HG03159 (cell line): ENCODE data around the gene CD8B.

ENCODE experiments used
- ATAC-seq: cut with Tn5 transposase; IDR thresholded peaks from one replicate; pipeline ENCODE4 v1.9.1; 2021; ENCODE audit warnings: mild to moderate bottlenecking, moderate library complexity; ENCODE audit not compliant: unreplicated experiment

The CD8B gene

DNA sequence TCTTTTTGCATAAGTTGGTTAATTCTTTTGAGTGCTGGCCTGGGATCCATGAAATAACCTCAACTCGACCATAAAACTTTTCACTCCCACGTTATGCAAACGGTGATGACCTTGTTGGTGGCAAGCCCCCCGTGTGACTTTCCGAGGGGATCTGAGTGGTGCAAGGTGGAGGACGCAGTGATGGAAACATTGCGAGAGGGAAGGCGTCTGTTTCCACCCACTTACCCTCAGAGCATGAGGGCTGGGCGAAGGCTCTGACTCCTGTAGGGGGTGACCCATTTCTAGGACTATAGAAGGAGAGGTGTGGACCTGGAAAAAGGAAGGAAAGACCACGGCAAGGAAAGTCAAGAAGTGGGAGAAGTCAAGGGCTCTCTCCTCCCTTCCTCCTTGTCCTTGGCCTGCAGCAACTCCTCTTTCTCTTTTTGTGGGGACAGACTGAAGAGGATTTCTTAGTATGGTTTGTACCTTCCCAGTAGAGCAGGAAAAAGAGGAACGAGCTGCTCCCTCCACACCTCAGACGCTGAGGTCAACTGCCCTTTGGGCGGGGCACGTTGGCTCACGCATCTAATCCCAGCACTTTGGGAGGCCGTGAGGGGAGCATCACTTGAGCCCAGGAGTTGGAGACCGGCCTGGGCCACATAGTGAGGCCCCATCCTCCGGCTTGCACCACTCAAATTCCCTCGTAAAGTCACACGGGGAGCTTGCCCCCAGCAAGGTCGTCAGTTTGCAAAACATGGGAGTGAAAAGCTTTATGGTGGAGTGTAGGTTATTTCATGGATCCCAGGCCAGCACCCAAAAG lies 55.4 kb downstream of the CD8B start:
- ATAC-seq: no peak

DNA sequence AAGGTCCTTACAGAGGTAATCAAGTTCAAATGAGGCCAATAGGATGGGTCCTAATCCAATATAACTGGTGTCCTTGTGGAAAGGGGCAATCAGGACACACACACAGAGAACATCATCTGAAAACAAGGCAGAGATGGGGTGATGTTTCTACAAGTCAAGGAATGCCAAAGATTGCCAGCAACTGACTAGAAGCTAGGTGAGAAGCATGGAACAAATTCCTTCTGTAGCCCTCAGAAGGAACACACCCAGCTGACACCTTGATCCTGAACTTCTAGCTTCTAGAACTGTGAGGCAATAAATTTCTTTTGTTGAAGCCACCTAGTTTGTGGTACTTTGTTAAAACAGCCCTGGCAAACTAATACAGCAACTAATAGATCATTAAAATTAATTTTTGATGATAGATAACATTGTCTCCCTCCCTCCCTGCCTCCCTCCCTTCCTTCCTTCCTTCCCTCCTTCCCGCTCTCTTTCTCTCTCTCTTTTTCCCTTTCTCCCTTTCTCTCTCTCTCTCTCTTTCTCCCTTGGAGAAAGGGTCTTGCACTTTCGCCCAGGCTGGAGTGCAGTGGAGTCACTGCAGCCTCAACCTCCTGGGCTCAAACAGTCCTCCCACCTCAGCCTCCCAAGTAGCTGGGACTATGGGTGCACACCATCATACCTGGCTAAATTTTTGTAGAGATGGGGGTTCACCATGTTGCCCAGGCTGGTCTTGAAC lies 60.7 kb downstream of the CD8B start:
- no peak for ATAC-seq

DNA sequence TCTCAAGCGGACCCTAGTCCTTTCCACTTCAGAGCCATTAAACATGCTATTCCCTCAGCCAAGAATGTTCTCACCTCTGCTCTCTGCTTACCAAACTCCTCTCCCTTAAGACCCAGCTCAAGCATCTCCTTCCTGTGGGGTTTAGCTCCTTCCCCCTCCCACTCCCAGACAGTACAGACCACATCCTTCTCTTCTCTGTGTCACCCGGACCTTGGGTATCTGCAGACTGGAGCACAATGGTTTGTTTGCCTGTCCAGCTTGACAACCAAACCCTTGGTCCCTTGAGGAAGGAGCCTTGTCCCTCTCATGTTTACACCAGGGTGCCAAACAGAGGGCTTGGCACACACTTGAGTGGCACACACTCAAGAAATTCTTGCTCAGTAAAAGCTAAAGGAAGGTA lies 66.8 kb downstream of the CD8B start:
- no peak for ATAC-seq

DNA sequence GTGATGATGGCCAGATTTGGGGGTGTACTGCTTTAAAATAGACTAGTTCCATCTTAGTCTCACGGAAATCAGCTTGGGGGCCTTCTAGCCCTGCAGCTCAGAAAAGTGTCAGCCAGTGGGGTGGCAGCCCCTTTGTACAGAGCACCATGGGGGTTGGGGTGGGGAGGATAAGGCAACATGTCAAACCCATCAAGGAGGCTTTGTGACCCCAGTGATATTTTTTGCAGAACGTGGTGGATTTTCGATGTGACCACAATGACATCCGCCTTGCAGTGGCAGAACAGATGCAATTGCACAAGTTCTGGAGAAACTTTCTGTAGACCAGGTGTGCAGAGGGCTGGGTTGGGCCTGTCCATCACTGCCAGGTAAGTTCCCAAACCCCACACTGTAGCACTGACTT lies 67.9 kb downstream of the CD8B start:
- ATAC-seq: no peak

DNA sequence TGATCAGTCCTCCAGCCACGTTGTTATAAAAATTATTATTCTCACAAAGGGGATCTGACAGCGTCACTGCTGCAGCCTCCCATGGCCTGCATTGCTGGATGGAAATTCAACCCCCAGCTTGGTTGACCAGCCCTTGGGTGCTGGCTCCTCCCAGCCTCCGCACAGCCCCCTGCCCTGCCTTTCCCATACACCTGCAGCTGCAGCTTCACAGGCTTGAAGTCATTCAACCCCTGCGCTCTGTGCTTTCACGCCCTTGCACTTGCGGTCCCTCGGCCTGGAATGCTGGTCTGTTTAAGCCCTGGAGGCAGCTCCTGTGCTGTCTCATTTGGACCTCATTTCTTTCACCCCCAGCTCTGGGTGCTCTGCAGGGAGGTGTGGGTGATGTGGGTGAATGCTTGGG lies 70.1 kb downstream of the CD8B start:
- ATAC-seq: no peak

DNA sequence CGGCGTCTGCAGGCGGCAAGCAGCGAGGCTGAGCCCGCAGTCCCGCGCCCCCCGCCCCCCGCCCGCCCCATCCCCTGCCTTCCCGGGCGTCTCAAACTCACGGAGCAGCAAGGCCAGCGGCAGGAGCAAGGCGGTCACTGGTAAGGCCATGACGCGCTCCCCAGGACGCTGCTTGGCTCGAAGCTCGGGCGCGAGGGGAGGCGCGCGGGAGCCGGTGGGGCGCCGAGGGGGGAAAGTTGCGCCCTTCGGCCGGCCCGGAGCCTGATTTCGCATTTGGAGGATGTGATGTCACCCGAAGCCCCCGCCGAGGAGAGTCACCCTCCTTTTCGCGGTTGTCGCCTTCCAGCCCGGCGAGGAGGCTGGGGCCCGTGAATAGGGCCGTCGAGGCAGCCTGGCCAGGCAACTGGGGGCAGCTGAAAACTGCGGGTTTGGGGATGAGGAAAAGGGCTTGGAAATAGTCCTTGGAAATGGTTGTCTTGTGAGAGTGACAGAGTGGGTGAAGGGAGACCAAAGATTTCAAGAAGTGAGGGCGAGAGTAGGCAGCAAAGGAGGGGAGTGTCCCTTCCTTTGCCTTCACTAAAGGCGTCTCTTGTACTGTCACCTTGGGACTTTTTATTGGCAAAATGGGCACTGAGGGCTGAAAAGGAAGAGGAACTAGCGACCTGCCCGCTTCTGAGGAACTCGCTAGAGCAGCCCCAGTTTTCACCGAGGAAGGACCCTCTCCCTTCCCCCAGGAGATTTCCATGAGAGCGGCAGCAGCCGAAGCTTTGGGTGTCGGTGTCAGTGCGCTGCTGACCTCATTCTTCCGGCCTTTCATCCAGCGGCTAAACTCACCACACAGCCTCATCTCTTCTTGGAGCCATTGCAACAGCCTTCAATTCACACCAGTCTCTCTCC lies 70.8 kb downstream of the CD8B start, which contains the start of gene CD8A:
Gene CD8A (minus strand): TSS at position 238 of the 897 bp plus-strand sequence. CDS start 88 bp downstream, at position 150.
- no peak for ATAC-seq

DNA sequence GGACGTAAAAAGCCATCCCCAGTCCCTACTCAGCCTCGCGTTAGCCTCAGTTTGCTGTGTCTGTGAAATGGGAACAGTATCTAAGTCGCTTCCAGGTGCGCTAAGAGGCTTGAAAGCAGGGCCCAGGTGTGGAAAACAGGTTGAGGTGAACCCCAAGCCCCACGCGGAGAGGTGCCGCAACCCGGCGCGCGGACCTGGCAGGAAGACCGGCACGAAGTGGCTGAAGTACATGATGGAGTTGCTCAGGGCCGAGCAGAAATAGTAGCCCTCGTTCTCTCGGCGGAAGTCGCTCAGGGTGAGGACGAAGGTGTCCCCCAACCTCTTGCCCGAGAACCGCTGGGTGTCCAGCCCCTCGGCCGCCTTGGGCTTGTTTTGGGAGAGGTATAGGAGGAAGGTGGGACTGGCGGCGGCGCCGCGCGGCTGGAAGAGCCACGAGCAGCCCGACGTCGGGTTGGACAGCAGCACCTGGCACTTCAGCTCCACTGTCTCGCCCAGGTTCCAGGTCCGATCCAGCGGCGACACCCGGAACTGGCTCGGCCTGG lies 71.5 kb downstream of the CD8B start:
- no peak for ATAC-seq

DNA sequence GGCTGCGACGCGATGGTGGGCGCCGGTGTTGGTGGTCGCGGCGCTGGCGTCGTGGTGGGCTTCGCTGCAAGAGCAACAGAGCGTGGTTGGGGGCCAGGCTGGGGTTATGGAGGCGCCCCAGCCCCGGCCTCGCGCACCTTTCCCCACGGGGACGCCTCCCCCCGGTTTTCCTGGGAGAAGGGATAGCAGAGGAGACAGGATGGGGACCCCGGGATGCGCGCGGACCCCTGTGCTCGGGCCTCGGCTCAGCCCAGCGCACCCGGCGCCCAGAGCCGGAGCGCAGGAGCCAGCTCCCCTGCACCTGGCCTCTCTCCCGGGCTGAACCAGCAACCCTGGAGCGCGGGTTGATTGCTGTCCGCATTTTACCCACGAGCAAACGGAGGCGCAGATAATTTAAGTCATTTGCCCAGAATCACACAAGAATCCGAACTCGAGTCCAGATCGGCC lies 72.0 kb downstream of the CD8B start:
- ATAC-seq: no peak

DNA sequence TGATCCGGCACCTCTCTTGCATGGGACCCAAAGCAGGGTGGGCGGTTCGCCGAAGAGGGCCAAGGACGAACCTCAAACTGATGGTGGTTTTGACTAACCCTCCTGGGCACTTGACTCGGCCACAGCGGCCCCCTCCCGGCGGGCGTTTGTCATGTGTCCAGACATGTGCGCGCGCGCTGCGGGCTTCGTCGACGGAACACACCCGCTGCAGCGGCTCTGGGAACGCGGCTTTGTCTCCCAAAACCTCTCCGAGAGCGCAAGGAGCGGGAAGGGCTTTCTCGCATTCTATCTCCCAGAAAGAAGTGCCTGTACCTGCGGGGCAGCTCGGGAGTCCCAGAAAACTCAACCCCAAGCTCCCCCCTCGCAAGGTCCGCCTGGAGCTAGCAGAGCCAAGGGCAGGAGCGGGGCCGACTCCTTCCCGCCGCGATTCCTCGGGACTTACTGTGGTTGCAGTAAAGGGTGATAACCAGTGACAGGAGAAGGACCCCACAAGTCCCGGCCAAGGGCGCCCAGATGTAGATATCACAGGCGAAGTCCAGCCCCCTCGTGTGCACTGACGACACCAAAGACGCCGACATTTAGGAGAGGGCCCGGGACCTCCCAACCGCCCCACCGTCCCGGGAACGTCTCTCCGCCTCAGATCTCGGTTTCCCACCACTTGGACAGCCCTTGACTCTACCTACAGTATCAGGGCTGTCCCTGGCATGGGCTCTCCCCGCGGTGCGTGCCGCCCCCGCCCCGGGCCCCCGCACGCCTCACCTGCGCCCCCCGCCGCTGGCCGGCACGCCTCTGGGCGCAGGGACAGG lies 72.6 kb downstream of the CD8B start:
- ATAC-seq: no peak

DNA sequence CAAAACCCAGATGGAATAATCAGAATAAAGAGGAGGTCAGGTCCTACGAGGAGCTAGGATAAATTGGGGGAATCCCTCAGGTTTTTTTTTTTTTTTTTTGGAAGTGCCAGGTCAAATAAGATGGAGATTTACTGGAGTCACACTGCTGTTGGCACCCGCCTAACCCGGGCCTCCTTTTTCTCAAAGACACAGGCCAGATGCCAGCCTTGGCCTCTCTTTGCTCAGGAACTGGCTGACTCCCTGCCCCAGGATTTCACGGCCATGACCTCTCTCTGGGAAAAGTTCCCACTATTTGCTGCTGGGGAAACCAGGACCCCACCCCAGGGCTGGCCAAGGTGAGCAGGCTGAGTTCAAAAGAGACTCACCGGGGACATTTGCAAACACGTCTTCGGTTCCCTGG lies 73.5 kb downstream of the CD8B start:
- no peak for ATAC-seq

DNA sequence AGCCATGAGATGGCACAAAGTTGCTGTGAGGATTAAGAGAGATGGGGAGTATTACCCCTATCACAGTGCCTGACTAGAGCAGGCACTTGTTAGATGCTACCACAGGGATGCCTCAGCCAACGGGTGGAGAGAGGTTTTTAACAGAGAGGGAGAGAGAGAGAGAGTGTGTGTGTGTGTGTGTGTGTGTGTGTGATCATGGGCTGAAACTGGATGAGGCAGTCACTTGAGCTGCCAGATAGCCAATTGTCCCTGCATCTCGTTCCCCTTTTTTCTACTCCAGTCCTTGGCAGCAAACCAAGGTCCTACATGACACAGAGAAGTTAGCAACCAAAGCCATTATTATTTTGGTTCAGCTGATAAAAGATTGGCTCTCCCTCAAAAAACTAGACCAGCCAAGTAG lies 74.0 kb downstream of the CD8B start:
- ATAC-seq: no peak

DNA sequence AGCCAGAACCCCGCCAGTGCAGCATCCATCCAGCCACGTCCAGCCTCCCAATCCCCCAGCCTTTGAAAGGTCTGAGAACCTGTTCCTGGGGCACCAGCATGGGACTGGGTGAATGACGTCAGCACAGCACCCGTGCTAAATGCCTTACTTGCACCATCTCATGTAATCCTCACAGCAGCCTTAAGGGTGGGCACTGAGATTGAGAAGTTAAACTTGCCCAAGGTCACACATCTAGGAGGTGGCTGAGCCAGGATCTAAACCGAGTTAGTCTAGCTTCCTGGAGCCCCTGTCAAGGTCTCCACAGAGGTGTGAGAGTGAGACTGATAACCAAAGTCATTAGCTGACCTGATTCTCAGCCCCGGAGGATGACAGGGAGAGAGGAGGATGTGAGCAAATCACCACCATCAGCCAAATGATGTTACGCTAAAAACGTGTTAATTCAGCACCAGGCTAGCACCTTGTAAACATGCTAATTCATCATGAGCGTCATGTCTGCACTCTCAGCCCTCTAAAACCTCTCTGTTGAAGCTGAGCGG lies 75.6 kb downstream of the CD8B start:
- no peak for ATAC-seq

DNA sequence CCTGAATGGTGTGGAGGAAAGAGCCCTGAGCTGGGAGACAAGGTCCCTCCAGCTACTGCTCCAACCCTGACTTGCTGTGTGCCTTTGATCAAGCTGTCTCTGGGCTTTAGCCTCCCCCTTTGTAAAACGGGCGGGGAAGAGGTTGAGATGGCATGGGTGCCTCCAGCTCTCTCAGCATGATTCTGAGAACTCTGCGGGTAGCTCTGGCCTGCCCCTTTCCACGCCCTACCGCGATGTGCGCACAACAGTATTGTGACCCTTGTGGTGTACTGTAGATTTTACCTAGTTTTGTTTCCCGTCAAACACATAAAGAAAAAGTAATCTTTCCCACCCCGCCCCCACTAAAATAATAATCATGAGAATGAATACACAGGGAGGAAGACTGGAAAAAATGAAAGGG lies 76.2 kb downstream of the CD8B start:
- ATAC-seq: no peak

DNA sequence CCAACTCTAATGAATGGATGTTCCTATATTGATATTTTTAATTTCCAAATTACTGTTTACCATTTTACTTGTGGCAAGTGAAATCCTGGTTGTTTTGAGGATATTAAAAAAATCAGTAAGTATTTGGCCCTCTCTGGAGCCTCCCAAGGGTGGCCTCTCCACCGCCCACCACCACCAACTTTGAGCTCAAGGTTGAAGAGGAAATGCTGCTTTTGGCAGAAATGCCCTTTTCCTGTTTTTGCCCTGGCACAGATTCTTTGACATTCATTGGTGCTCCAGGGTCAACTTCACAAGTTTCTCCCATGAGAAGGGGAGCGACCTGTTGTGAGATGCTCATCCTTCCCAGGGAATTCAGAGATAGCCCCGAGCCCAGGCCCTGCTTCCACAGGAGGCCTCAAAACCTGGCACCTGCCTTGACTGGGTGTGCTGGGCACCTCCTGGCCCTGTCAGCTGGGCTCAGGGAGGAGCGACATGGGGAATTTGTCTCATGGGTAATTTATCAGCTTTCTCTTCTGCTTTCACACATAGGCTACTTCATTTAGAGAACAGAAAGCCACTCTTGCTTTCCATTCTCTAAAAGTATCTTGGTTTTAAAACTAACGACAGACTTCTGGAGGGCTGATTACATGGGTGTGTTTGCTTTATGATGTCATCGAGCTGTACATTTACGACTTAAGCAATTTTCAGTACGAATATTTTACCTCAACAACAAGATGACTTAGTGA lies 77.9 kb downstream of the CD8B start:
- ATAC-seq: peak; percentile 95

DNA sequence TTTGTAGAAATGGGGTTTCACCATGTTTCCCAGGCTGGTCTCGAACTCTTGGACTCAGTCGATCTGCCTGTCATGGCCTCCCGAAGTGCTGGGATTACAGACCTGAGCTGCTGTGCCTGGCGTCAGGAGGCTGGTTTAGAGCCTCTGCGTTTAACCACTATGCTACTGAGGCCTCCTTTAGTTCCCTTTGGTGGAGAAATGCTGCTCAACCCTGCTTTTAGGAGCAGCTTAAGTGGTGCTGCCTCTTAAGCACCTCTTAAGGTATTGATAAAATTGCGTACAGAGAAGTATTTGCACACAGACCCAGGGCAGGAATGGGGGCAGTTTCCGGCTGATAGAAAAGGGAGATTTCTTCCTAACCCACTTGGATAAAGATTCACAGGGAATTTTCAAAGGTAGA lies 78.9 kb downstream of the CD8B start:
- ATAC-seq: no peak

DNA sequence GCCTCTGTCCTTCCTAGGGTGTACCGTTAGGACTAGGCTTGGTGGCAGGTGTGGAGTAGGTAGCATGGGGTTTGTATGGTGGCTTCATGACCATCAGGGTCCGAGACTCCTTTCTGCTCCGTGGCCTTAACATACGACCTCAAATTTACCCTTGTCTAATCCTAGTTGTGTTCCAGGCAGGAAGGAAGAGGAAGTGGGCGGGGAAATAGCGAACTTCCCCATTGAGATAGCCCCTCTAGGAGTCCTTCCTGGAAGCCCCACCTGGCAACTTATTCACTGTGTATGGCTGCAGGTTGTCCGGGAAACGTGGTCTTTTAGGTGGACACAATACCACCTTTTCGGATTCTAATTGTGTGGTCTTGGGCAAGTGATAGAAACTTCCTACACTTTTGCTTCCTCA lies 80.3 kb downstream of the CD8B start:
- ATAC-seq: no peak

DNA sequence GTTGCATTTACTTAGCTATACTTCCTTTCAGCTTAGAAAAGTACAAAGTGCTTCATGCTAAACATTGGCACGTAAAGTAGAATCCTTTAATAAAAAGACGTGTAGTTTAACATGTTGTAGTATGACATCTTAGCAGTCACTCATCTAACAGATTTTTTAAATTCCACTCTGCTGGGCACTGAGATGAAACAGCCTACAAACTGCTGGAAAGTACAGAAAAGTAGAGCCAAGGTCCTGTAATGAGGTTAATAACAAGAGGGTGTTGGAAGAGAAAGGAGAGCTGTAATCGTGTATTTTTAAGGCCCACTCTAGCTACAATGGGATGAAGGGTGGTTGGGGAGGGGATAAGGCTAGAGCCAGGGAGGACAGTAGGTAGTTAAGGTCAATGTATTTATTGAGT lies 81.7 kb downstream of the CD8B start:
- ATAC-seq: no peak

DNA sequence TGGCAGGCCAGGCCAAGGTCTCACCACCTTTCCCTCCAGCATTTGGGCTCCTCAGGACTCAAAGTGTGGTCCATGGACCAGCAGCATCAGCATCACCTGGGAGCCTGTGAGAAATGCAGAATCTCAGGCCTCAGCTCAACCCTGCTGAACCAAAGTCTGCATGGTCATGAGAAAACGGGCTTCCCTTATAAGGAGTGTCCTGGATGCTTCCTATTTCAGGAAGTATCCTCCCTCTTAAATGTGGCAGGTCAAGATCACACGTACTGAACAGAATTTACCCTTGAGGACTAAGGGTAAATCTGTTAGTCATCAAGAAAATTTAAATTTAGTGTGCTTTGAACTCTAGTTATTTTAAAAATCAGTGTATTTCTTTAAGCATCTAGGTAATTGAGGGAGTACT lies 82.7 kb downstream of the CD8B start:
- no peak for ATAC-seq

DNA sequence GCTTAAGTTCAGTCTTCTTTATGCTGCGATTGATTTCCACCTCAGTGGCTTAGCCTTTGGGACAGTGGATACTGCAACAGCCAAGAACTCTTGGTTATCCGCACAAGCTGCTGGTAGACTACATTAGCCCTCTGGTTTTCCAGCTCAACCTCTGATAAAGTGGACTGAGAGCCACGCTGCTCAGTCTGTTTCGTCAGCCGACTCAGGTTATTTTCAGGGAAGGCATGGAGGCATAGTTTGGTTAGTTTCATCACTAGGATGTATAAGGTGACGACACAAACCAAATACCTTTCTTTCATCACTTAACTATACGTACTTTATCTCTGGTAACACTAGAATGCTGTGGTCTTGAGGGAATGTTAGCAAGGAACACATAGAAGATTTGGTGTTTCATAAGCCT lies 85.2 kb downstream of the CD8B start:
- no peak for ATAC-seq
